Erythroblast (primary cell): ENCODE data around the gene MACC1.

Source experiments
- GATA1 ChIP-seq: IDR thresholded peaks from 2 replicates; pipeline ENCODE4 v1.6.1; 2011; ENCODE audit warnings: low read depth, mild to moderate bottlenecking, control low read depth, low read length, moderate library complexity
- POLR2A ChIP-seq: IDR thresholded peaks from 2 replicates; pipeline ENCODE4 v1.6.1; 2011; ENCODE audit warnings: mild to moderate bottlenecking, low read length

DNA sequence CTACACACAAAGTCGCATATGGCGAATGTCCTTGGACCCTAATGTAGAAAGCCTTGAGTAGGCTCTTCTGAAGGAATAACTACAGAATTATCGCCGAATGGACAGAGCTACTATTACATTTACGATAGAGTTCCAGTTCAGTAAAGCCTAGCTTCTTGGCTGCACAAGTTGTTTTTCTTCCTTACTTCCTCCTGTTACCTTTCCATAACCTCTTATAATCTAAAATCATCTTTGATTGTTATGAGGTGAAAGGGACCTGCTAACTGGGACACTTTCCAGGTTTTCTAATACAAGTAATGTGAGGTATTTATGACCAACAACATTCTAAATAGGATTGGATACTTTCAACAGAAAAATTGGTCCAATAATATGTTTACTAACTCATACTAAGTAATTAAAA is 31.2 kb downstream of the MACC1 start:
- TF ChIP-seq POLR2A = no peak
- TF ChIP-seq GATA1 = no peak
